Measurements from ENCODE around the gene HDAC9.

Gene HDAC9

DNA sequence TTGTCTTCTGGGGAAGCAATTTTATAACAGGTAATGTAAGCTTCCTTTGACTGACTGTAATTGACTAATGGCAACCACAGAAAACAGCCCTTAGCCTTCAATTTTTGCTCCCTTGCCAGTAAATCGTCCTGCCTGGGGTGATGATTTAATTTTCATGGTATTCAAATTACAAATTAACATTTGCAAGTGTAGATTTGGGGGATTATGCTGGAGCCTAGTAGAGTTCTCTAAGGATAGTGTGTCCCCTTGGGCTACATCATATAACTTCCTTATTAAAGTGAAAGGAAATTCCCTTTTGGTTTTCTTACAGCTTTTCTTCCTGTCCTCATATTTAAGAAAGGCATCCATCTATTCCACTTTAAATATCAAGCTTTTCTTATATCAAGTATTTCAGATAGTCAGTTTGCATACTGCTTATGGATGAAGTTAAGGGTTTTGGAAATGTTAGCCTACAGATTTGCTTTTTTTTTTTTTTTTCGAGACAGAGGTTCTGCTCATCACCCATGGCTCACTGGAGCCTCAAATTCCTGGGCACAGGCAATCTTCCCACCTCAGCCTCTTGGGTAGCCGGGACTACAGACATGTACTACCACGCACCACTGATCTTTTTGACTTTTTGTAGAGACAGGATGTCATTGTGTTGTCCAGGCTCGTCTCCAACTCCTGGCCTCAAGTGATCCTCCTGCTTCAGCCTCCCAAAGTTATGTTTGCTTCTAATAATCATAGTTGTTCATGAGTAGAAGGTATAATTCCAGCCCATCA, 35.9 kb upstream of the HDAC9 start:
- Histone ChIP-seq H3K4me3 (ENCODE audit: low read depth, low read length) (no peak overlapping the region), H3K27me3 (no peaks in the 10 kb centered on the region), H3K9me3 (no peaks in the 10 kb centered on the region), H3K4me1 (peaks cover 20% of the 10 kb centered on the region), H3K36me3 (no peaks in the 10 kb centered on the region)
- no peak for TF ChIP-seq CTCF (IDR thresholded peaks at IDR 0.05; ENCODE audit: low read depth, low read length)
- DNase-seq: no peak

GRCh38 chr7:18461785-18462467, 33.6 kb upstream of the HDAC9 start:
- H3K4me3 ChIP-seq (ENCODE audit: low read depth, low read length): no peak overlapping the region
- no peaks in the 10 kb centered on the region for H3K36me3 ChIP-seq
- H3K9me3 ChIP-seq: no peaks in the 10 kb centered on the region
- no peaks in the 10 kb centered on the region for H3K27me3 ChIP-seq
- DNase-seq: no peak
- peaks cover 21% of the 10 kb centered on the region for H3K4me1 ChIP-seq
- no peak for TF ChIP-seq CTCF (IDR thresholded peaks at IDR 0.05; ENCODE audit: low read depth, low read length)

DNA sequence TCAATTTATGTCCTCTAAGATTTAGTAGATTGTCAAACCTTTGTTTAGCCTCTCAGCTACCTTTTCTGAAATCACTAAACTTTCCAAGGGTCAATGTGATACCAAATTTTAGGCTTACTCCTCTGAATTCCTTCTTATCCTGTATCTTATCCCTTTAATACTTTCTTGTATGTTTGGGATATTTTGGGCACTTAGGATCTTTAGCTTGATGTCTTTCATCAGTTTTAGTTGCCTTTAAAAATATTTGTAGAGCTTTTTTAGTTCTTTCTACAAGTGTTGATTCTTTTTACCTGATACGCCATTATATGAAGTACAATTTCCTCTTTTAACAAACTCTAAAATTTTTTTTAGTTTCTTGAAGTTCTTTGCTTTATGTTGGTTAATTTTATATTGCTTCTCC, 30.7 kb upstream of the HDAC9 start:
- Histone ChIP-seq H3K4me3 (ENCODE audit: low read depth, low read length) (no peak overlapping the region), H3K4me1 (peaks cover 21% of the 10 kb centered on the region), H3K27me3 (no peaks in the 10 kb centered on the region), H3K36me3 (no peaks in the 10 kb centered on the region), H3K9me3 (no peaks in the 10 kb centered on the region)
- no peak for DNase-seq
- TF ChIP-seq CTCF (IDR thresholded peaks at IDR 0.05; ENCODE audit: low read depth, low read length): no peak

DNA sequence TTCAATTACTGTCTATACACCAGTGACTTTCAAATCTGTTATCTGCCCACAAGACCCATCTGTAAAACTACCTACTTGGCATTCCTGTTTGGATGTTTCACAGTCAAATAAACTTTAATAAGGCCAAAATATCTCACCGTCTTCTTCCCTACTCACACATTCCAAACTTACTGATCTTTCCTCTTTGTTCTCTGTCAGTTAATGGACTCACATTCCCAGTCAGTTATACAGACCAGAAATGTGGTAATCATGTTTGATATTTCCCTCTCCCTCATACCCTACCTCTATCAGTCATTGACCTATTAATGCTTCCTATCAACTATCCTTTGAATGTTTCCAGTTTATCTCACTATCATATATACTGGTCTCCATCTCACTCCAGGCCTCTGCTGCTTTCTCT, 28.5 kb upstream of the HDAC9 start:
- Histone ChIP-seq H3K36me3 (no peaks in the 10 kb centered on the region), H3K4me3 (ENCODE audit: low read depth, low read length) (no peak overlapping the region), H3K4me1 (peaks cover 22% of the 10 kb centered on the region), H3K9me3 (no peaks in the 10 kb centered on the region), H3K27me3 (no peaks in the 10 kb centered on the region)
- no peak for DNase-seq
- TF ChIP-seq CTCF (IDR thresholded peaks at IDR 0.05; ENCODE audit: low read depth, low read length): no peak

GRCh38 chr7:18468795-18469194, 26.8 kb upstream of the HDAC9 start:
- no peaks in the 10 kb centered on the region for H3K36me3 ChIP-seq
- H3K4me3 ChIP-seq (ENCODE audit: low read depth, low read length): no peak overlapping the region
- H3K27me3 ChIP-seq: no peaks in the 10 kb centered on the region
- no peak for DNase-seq
- H3K9me3 ChIP-seq: peaks cover 4% of the 10 kb centered on the region; the same call in 1 of the 2 replicates
- no peak for TF ChIP-seq CTCF (IDR thresholded peaks at IDR 0.05; ENCODE audit: low read depth, low read length)
- peaks cover 29% of the 10 kb centered on the region for H3K4me1 ChIP-seq

GRCh38 chr7:18469316-18469715, 26.2 kb upstream of the HDAC9 start:
- DNase-seq: no peak
- Histone ChIP-seq H3K4me1 (peaks cover 29% of the 10 kb centered on the region), H3K36me3 (no peaks in the 10 kb centered on the region), H3K27me3 (no peaks in the 10 kb centered on the region), H3K9me3 (peaks cover 4% of the 10 kb centered on the region; the same call in 1 of the 2 replicates), H3K4me3 (ENCODE audit: low read depth, low read length) (no peak overlapping the region)
- no peak for TF ChIP-seq CTCF (IDR thresholded peaks at IDR 0.05; ENCODE audit: low read depth, low read length)

Measured in BE2C (cell line).